ENCODE results near the gene GPC3. TPM values are rescaled to one million over a fixed set of nuclear protein-coding genes. Genes with fewer than 3 reads are reported as not detected.

GPC3 gene
- total RNA-seq, 1 donor from 2014 or later = 6.7 TPM

GRCh38 chrX:133655275-133656265 is 329.8 kb downstream of the GPC3 start:
- intact Hi-C loops (cut with DNase I) = no loop called here
- DNase-seq = no peak
- no peak for ATAC-seq (ENCODE audit: poor library complexity)

GRCh38 chrX:133654811-133655210 is 330.6 kb downstream of the GPC3 start:
- ATAC-seq (ENCODE audit: poor library complexity) (no peak), DNase-seq (no peak)
- intact Hi-C loops (cut with DNase I) = no loop called here

GRCh38 chrX:133653358-133653757 is 332.0 kb downstream of the GPC3 start:
- intact Hi-C loops (cut with DNase I) = no loop called here
- ATAC-seq (ENCODE audit: poor library complexity) = no peak
- no peak for DNase-seq

- no peak for DNase-seq
- intact Hi-C loops (cut with DNase I) = no loop called here
Observed at GRCh38 chrX:133652185-133652584, 333.2 kb downstream of the GPC3 start.

GRCh38 chrX:133650239-133650638 is 335.2 kb downstream of the GPC3 start:
- DNase-seq = no peak
- intact Hi-C loops (cut with DNase I) = no loop called here
- no peak for ATAC-seq (ENCODE audit: poor library complexity)

More at GRCh38 chrX:133652185-133652584, 333.2 kb downstream of the GPC3 start:
- ATAC-seq (ENCODE audit: poor library complexity) = no peak

- no peak for DNase-seq
- no peak for ATAC-seq (ENCODE audit: poor library complexity)
- intact Hi-C loops (cut with DNase I) = no loop called here
Observed at GRCh38 chrX:133649651-133650050, 335.7 kb downstream of the GPC3 start.

DNA sequence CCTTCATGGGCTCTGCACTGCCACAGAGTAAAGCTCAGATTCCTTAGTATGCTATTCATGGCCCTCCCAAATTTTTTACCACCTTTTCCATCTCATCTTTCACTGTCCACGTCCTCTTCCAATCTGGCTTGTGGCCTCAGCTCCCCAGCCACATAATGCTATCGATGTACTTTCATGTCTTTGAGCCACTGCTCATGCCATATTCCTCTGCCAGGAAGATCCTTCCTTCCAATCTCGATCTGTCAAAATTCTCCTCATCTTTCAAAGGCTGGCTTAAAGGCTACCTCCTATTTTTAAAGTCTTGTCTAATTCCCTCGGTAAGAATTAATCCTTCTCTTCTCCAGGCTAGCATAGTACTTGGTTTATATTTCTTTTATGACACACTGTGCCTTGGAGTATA is 336.8 kb downstream of the GPC3 start:
- no peak for DNase-seq
- intact Hi-C loops (cut with DNase I) = no loop called here
- ATAC-seq (ENCODE audit: poor library complexity) = no peak

DNA sequence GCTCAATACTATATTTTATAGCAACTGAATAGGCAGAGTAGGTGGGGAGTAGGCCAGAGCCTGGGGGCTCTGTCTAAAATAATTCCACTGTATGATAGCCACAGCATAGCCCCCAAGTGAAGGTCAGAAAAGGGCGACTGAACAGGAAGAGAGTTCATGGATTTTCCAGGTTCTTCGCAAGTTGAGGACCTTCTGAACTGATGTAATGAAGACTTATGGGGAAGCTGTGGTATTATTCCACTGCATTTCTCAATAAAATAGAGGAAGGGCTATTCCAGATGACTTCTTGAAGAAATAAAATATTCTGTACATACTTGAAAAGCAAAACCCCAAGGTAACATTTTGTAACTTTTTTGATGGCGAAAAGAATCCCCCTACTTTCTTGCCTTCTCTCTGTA is 338.7 kb downstream of the GPC3 start:
- intact Hi-C loops (cut with DNase I) = no loop called here
- ATAC-seq (ENCODE audit: poor library complexity) = no peak
- no peak for DNase-seq

DNA sequence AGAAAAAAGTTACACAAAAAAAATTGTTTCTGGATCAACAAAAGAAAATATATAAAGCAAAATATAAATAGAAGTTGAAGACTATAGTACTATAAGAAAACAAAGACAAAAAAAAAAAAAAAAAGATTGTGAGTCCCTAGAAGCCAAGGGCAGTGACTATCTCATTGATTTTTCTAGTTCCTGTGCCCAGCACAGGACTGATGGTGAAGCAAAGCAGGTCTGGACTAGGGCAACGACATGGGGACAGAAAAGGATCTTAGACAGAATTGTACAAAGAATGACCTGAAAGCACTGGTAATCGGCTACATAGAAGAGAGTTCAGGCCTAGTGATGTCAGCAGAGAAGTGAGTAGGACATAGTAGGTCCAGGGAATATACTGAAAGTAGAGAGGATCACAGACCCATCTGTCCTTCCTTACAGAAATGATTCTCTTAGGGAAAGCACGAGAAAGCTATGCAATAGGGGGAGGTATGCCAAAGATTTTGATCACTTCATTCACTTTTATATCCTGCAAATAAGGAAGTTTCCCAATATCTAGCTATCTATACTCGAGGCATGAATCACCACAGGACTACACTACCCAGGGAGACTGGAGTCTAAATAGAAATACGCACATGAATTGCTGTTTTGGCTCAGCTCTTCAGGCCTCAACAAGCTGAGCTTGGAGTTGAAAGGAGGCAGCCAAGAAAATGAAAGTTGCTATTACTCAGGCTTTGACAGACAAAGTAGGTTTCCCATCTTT is 339.2 kb downstream of the GPC3 start:
- intact Hi-C loops (cut with DNase I) = no loop called here
- ATAC-seq (ENCODE audit: poor library complexity) = peak; percentile 82
- no peak for DNase-seq

DNA sequence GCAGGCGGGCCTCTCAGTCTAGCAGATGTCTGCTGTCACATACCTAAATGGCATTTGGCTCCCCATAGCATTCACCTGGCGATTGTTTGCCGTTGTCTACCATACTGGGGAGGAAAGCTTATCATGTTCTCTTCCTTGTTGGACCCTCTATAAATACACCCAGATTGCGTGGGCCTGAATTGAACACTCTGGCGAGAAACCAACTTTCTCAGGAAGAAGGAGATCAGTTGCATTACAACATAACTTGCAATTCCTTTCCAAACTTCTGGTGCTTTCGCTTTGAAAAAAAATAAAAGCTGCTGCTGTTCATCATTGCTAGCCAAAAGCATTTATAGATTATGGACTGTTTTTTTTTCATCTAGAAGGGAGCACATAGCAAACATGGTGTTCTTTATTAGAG is 340.1 kb downstream of the GPC3 start:
- intact Hi-C loops (cut with DNase I) = no loop called here
- no peak for DNase-seq
- peak; percentile 65 for ATAC-seq (ENCODE audit: poor library complexity)

DNA sequence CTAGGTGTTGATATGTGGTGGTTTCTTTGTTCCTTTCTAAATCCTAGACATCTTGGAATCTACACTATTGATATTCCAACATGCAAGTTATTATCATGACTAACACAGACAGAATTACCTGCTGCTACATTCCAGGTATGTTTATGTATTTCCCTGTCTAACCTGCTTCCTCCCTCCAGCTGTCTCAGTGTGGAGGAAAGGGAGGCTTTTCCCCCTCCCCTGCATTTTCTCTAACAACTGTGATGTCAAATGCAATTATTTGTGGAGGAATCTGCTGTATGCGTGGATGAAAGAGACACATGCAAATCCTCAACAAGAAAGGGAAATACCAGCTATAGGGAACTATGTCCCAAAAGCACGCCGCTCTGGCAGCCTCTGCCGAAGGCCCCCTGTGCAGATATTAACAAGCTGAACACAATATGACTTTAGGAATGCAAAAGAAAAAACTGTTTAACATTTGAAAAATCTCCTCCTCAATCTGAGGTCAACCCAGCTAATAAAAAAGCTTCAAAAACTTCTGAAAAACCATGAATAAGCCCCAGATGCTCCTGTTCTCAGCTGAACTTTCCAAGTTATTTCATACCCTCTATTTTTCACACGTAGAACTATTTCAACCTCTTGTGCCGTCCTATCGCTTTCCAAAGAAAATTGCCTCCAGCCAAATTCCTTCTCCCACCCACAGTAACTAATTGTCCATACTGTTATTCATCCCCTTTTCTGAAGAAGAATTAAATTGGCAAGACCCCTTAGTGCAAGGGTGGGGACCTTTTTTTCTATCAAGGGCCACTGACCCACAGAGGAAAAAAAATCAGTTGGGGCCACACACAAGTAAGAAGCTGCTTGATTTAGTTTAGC is 345.0 kb downstream of the GPC3 start:
- no peak for ATAC-seq (ENCODE audit: poor library complexity)
- intact Hi-C loops (cut with DNase I) = no loop called here
- no peak for DNase-seq

- intact Hi-C loops (cut with DNase I) = no loop called here
- no peak for ATAC-seq (ENCODE audit: poor library complexity)
- DNase-seq = no peak
Observed at GRCh38 chrX:133639726-133640125, 345.7 kb downstream of the GPC3 start.

GRCh38 chrX:133638285-133638684 is 347.1 kb downstream of the GPC3 start:
- DNase-seq = no peak
- ATAC-seq (ENCODE audit: poor library complexity) = no peak
- intact Hi-C loops (cut with DNase I) = no loop called here

GRCh38 chrX:133637765-133638164 is 347.6 kb downstream of the GPC3 start:
- ATAC-seq (ENCODE audit: poor library complexity) (no peak), DNase-seq (no peak)
- intact Hi-C loops (cut with DNase I) = no loop called here

DNA sequence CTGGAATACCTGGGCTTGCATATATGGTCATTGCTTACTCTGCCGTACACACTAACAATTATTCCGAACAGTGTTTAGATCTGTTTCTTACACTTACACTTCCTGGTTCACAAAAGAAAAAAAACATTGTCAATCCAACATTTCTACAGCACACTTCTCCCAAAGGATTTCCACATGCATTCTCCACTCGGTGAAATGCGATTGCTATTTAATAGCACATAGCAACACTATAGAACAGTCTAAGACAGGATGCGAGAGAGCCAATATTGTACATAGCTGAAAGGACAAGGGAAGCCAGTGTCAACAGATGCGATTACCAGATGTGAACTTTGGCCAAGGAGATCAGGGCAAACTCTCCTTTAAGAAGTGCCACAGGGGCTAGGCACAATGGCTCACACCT is 349.4 kb downstream of the GPC3 start:
- ATAC-seq (ENCODE audit: poor library complexity) (no peak), DNase-seq (no peak)
- intact Hi-C loops (cut with DNase I) = no loop called here

GRCh38 chrX:133634416-133634815 is 351.0 kb downstream of the GPC3 start:
- DNase-seq (no peak), ATAC-seq (ENCODE audit: poor library complexity) (no peak)
- intact Hi-C loops (cut with DNase I) = no loop called here

DNA sequence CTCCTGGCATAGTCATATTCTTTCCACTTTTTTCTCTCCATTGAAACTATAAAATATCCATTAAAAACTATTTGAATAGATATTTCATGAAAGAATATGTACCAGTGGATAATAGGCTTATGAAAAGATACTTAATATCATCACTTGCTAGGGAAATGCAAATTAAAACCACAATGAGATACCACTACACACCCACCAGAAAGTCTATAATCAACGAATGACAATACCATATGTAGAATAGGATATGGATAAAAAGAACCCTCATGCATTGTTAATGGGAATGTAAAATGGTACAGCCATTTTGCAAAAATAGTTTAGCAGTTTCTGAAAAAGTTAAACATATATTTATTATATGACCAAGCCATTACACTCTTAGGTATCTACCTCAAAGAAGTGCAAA is 351.4 kb downstream of the GPC3 start:
- intact Hi-C loops (cut with DNase I) = no loop called here
- ATAC-seq (ENCODE audit: poor library complexity) = no peak
- no peak for DNase-seq

- no peak for ATAC-seq (ENCODE audit: poor library complexity)
Observed at GRCh38 chrX:133633162-133633561, 352.2 kb downstream of the GPC3 start.

GRCh38 chrX:133630362-133630761 is 355.0 kb downstream of the GPC3 start:
- intact Hi-C loops (cut with DNase I) = no loop called here
- DNase-seq = no peak
- peak; percentile 73 for ATAC-seq (ENCODE audit: poor library complexity)

More at GRCh38 chrX:133633162-133633561, 352.2 kb downstream of the GPC3 start:
- intact Hi-C loops (cut with DNase I) = no loop called here
- no peak for DNase-seq
